ENCODE measurements around the gene AGR3.

Gene AGR3

GRCh38 chr7:16838891-16839290, 42.9 kb downstream of the AGR3 start:
- no peak for DNase-seq (ENCODE audit: insufficient read length, low spot score)
- FAIRE-seq = no peak

- DNase-seq (ENCODE audit: insufficient read length, low spot score) = no peak
- FAIRE-seq = no peak
Observed at GRCh38 chr7:16838386-16838785, 43.4 kb downstream of the AGR3 start.

- FAIRE-seq = no peak
- no peak for DNase-seq (ENCODE audit: insufficient read length, low spot score)
Observed at GRCh38 chr7:16836481-16836880, 45.3 kb downstream of the AGR3 start.

DNA sequence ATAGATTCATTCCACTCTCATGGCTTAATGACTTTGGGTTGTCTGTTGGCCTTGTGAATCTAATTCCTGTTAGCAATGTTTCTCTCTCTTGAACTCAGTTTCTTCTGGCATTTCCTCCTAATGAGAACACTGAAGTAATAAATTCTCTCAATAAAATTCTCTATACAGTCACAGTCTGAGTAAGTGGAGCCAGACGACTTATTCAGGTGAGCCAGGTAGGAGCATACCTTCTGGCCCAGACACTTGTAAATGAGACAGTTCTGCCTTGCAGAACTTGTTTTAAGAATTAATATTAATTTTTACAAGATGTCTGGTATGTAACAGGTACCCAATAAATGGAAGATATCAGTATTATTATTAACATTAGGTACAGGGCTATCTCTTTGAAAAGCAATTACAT, 48.4 kb downstream of the AGR3 start:
- no peak for FAIRE-seq
- no peak for DNase-seq (ENCODE audit: insufficient read length, low spot score)

DNA sequence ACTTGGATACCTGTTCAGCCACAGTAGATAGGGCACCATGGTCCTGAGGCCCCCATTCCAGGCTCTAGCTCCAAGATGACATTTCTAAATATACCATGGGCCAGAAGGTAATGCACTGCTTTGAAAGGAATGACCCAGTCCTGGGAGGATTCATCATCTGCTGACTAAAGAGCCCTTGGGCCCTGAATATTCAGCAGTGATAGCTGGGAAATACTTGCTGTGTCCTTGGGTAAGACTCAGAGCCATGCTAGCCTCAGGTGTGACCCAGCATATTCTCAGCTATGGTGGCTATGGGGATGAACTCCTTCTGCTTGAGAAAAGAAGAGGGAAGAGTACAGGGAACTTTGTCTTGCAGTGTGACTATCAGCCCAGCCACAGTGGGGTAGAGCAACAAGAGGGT, 55.7 kb downstream of the AGR3 start:
- FAIRE-seq = no peak
- DNase-seq (ENCODE audit: insufficient read length, low spot score) = no peak

GRCh38 chr7:16822029-16822428, 59.8 kb downstream of the AGR3 start:
- DNase-seq (ENCODE audit: insufficient read length, low spot score) (no peak), FAIRE-seq (no peak)

- FAIRE-seq (no peak), DNase-seq (ENCODE audit: insufficient read length, low spot score) (no peak)
Observed at GRCh38 chr7:16818732-16819131, 63.1 kb downstream of the AGR3 start.

GRCh38 chr7:16817536-16817935, 64.2 kb downstream of the AGR3 start:
- no peak for FAIRE-seq
- DNase-seq (ENCODE audit: insufficient read length, low spot score) = no peak

- DNase-seq (ENCODE audit: insufficient read length, low spot score) (no peak), FAIRE-seq (no peak)
Observed at GRCh38 chr7:16816824-16817223, 65.0 kb downstream of the AGR3 start.

GRCh38 chr7:16815001-16815400, 66.8 kb downstream of the AGR3 start:
- no peak for DNase-seq (ENCODE audit: insufficient read length, low spot score)
- no peak for FAIRE-seq

GRCh38 chr7:16813232-16813616, 68.6 kb downstream of the AGR3 start:
- no peak for FAIRE-seq
- no peak for DNase-seq (ENCODE audit: insufficient read length, low spot score)

GRCh38 chr7:16812542-16813231, 69.1 kb downstream of the AGR3 start:
- FAIRE-seq (no peak), DNase-seq (ENCODE audit: insufficient read length, low spot score) (no peak)

GRCh38 chr7:16811551-16811950, 70.2 kb downstream of the AGR3 start:
- FAIRE-seq (no peak), DNase-seq (ENCODE audit: insufficient read length, low spot score) (no peak)

GRCh38 chr7:16810573-16810972, 71.2 kb downstream of the AGR3 start:
- FAIRE-seq = no peak
- DNase-seq (ENCODE audit: insufficient read length, low spot score) = no peak

GRCh38 chr7:16810112-16810511, 71.7 kb downstream of the AGR3 start:
- DNase-seq (ENCODE audit: insufficient read length, low spot score) (no peak), FAIRE-seq (no peak)
